GM18520 (cell line): ENCODE data around the gene TENT5A.

ENCODE experiments used
- ATAC-seq: cut with Tn5 transposase; IDR thresholded peaks from one replicate; pipeline ENCODE4 v1.9.1; 2021; ENCODE audit not compliant: unreplicated experiment

TENT5A gene

GRCh38 chr6:81772741-81773140, 20.3 kb upstream of the TENT5A start:
- peak; percentile 100 for ATAC-seq

- no peak for ATAC-seq
Observed at GRCh38 chr6:81771097-81771496, 18.6 kb upstream of the TENT5A start.

- no peak for ATAC-seq
Observed at GRCh38 chr6:81770381-81770780, 17.9 kb upstream of the TENT5A start.

GRCh38 chr6:81769824-81770223, 17.3 kb upstream of the TENT5A start:
- no peak for ATAC-seq

GRCh38 chr6:81768150-81768942, 15.9 kb upstream of the TENT5A start:
- no peak for ATAC-seq

GRCh38 chr6:81767163-81767891, 14.8 kb upstream of the TENT5A start:
- no peak for ATAC-seq

GRCh38 chr6:81766482-81767069, 14.1 kb upstream of the TENT5A start:
- peak; percentile 52 for ATAC-seq

GRCh38 chr6:81764531-81764930, 12.1 kb upstream of the TENT5A start:
- no peak for ATAC-seq

GRCh38 chr6:81763968-81764367, 11.5 kb upstream of the TENT5A start:
- no peak for ATAC-seq

- no peak for ATAC-seq
Observed at GRCh38 chr6:81763051-81763450, 10.6 kb upstream of the TENT5A start.

GRCh38 chr6:81762606-81763005, 10.1 kb upstream of the TENT5A start:
- ATAC-seq: no peak

GRCh38 chr6:81762132-81762531, 9.7 kb upstream of the TENT5A start:
- ATAC-seq: no peak

GRCh38 chr6:81761197-81761596, 8.7 kb upstream of the TENT5A start:
- no peak for ATAC-seq

GRCh38 chr6:81759782-81760181, 7.3 kb upstream of the TENT5A start:
- ATAC-seq: peak; percentile 83

GRCh38 chr6:81758221-81758620, 5.7 kb upstream of the TENT5A start:
- no peak for ATAC-seq

- no peak for ATAC-seq
Observed at GRCh38 chr6:81756690-81757089, 4.2 kb upstream of the TENT5A start.

GRCh38 chr6:81755551-81755950, 3.1 kb upstream of the TENT5A start:
- ATAC-seq: no peak

- no peak for ATAC-seq
Observed at GRCh38 chr6:81754906-81755305, 2.4 kb upstream of the TENT5A start.

GRCh38 chr6:81753711-81754577, 1.5 kb upstream of the TENT5A start:
- peak; percentile 22 for ATAC-seq

- peak; percentile 60 for ATAC-seq
Observed at GRCh38 chr6:81752921-81753710, 635 bp upstream of the TENT5A start.
